Type B pancreatic cell (in vitro differentiated cells): ENCODE results near the gene SDK1. TPM values are rescaled to one million over a fixed set of nuclear protein-coding genes. Genes with fewer than 3 reads are reported as not detected.

Experiments
- DNase-seq: peaks from one replicate; pipeline ENCODE4 v3.0.0; 2021; ENCODE audit warnings: mixed read lengths; ENCODE audit not compliant: unreplicated experiment; ENCODE audit errors: extremely low spot score
- H3K27ac Mint-ChIP-seq: 2 replicates; pipeline ENCODE4 v1.8.0; 2021; ENCODE audit warnings: mild to moderate bottlenecking, mixed read lengths
- H3K27me3 Mint-ChIP-seq: 2 replicates; pipeline ENCODE4 v1.8.0; 2021; ENCODE audit warnings: mixed read lengths
- H3K36me3 Mint-ChIP-seq: 2 replicates; pipeline ENCODE4 v1.8.0; 2021; ENCODE audit warnings: mixed read lengths
- H3K4me1 Mint-ChIP-seq: one replicate; pipeline ENCODE4 v1.8.0; 2021; ENCODE audit warnings: mixed read lengths; ENCODE audit not compliant: unreplicated experiment
- H3K4me3 Mint-ChIP-seq: 2 replicates; pipeline ENCODE4 v1.8.0; 2021; ENCODE audit warnings: mild to moderate bottlenecking, mixed read lengths
- H3K9me3 Mint-ChIP-seq: 2 replicates; pipeline ENCODE4 v1.8.0; 2021; ENCODE audit warnings: mixed read lengths
- total RNA-seq: library from RNA; stranded (reverse); gene quantifications from 2 replicates; pipeline ENCODE4 v1.2.1, GENCODE V29; 2021; ENCODE audit warnings: low replicate concordance
- TF ChIP-seq, protein P1 (sequence below): fragments of 200-600 bp; sonication (generic); conservative IDR thresholded peaks from 2 replicates; pipeline ENCODE4 v1.5.0; 2021; ENCODE audit warnings: antibody characterized with exemption, mild to moderate bottlenecking

SDK1 gene
- total RNA-seq, 1 donor from 2014 or later = 26.1 TPM

DNA sequence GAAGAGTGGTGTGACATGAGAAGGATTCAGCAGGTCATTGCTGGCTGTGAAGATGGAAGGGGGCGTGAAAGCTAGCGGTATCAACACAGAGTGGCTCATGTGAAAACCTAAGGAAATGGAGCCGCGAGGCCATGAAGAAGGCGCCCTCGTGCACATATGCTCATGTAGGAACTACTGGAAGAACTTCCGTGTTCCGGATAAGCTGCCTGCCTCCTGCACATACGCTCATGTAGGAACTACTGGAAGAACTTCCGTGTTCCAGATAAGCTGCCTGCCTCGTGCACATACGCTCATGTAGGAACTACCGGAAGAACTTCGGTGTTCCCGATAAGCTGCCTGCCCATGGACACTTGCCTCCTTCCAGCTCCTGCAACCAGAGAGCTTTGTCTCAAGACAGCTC lies 179.1 kb downstream of the SDK1 start:
- Mint-ChIP-seq H3K4me1 (peaks cover 13% of the 10 kb centered on the region), H3K4me3 (no peak overlapping the region), H3K27ac (no peak overlapping the region), H3K27me3 (no peaks in the 10 kb centered on the region), H3K9me3 (no peaks in the 10 kb centered on the region), H3K36me3 (no peaks in the 10 kb centered on the region)
- DNase-seq = no peak
- TF ChIP-seq, protein P1, sequence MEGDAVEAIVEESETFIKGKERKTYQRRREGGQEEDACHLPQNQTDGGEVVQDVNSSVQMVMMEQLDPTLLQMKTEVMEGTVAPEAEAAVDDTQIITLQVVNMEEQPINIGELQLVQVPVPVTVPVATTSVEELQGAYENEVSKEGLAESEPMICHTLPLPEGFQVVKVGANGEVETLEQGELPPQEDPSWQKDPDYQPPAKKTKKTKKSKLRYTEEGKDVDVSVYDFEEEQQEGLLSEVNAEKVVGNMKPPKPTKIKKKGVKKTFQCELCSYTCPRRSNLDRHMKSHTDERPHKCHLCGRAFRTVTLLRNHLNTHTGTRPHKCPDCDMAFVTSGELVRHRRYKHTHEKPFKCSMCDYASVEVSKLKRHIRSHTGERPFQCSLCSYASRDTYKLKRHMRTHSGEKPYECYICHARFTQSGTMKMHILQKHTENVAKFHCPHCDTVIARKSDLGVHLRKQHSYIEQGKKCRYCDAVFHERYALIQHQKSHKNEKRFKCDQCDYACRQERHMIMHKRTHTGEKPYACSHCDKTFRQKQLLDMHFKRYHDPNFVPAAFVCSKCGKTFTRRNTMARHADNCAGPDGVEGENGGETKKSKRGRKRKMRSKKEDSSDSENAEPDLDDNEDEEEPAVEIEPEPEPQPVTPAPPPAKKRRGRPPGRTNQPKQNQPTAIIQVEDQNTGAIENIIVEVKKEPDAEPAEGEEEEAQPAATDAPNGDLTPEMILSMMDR = no peak

DNA sequence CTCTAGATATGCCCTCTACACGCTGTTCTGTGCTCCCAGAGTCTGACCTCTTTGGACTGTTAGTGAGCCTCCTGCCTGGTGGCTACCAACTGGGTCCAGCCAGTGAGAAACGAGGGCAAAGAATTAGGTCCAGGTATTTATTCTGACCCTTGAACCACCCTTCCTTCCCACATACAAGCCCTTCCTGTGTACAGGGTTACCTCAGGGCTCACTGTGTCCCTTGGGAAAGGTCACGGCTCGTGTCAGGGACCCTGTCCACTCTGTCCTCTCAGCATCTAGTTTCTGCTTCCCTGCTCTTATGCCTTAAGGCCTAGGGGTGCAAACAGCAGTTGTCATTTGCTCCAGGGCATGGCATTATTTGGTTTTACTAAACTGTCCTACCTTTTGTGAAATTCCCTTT lies 180.4 kb downstream of the SDK1 start:
- TF ChIP-seq, protein P1 = no peak
- H3K27ac Mint-ChIP-seq = no peak overlapping the region
- H3K4me3 Mint-ChIP-seq = no peak overlapping the region
- H3K4me1 Mint-ChIP-seq = peaks cover 13% of the 10 kb centered on the region
- no peaks in the 10 kb centered on the region for H3K36me3 Mint-ChIP-seq
- no peaks in the 10 kb centered on the region for H3K9me3 Mint-ChIP-seq
- DNase-seq = no peak
- no peaks in the 10 kb centered on the region for H3K27me3 Mint-ChIP-seq

DNA sequence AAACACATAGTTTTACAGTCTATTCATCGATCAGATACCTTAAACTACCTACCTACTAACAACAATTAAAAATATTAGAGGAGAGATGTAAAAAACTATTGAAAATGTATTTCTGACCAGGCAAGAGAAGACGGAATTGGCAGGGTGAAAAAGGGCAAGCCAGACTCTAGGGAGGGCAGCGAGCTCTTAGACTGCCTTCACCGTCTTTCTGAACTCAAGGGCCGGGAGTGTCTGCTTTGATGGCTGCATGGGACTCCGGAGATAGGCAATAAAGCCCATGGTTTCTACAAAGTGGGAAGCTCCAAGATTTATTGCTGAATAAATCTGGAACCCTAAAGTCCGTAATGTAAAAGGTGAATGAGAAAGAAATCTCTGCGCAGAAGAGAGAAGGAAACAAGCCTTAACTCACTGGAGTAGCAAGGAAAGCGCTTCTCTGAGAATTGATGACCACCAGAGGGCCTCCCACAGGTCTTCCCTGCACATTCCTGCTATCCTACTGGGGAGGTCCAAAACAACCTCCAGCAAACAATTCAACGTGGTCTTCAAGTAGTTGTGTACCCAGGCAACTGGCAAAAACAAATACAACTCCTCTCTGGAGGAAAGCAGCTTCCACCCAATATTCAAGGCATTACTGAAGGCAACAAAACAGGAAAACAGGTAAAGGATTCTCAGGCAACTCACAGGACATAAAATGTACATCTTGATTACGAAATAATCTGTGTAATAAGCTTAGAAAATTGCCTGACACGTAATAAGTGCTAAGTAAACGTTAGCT lies 181.3 kb downstream of the SDK1 start:
- H3K27me3 Mint-ChIP-seq = no peaks in the 10 kb centered on the region
- H3K36me3 Mint-ChIP-seq = no peaks in the 10 kb centered on the region
- TF ChIP-seq, protein P1 = peak; percentile 75
- DNase-seq = no peak
- no peaks in the 10 kb centered on the region for H3K9me3 Mint-ChIP-seq
- H3K4me3 Mint-ChIP-seq = no peak overlapping the region
- peak overlapping the region; percentile 12 for H3K27ac Mint-ChIP-seq
- H3K4me1 Mint-ChIP-seq = peaks cover 13% of the 10 kb centered on the region

DNA sequence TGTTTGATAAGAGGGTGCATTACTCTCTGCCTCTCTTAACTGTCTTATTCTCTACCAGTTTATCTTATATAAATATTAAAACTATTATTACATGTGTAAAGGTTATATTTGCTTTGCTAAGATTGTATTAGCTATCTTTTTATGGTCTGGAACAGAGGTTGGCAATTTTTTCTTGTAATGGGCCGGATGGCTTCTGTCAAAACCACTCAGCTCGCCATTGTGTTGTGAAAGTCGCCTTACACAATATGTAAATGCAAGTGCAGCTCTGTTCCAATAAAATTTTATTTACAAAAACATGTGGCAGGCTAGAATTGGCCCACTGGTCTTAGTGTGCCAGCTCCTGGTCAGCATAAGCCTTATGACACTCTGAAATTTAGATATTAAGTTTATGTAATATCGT lies 185.8 kb downstream of the SDK1 start:
- no peaks in the 10 kb centered on the region for H3K36me3 Mint-ChIP-seq

DNA sequence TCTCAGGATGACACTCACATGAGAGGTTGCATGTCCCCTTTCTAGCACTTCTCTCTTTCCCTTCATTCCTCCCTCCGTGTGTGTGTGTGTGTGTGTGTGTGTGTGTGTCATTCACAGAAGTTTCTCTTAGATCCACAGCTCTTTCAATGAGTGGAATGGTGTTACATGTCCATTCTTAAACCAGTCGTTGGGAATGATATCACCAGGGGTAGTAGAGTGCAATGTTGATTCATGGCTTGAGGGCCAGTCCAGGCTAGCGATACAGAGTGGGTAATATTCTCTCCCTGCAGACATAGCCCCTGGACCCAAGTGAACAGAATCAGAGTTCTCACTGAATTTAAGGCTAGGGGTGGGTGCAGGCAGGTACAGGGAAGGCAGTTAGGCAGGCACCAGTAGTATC lies 187.8 kb downstream of the SDK1 start:
- DNase-seq = no peak
- no peak overlapping the region for H3K4me3 Mint-ChIP-seq
- no peaks in the 10 kb centered on the region for H3K9me3 Mint-ChIP-seq
- no peaks in the 10 kb centered on the region for H3K36me3 Mint-ChIP-seq
- no peaks in the 10 kb centered on the region for H3K27me3 Mint-ChIP-seq
- H3K4me1 Mint-ChIP-seq = peaks cover 7% of the 10 kb centered on the region
- no peak overlapping the region for H3K27ac Mint-ChIP-seq
- TF ChIP-seq, protein P1 = no peak

More for the DNA sequence above, 185.8 kb downstream of the SDK1 start:
- TF ChIP-seq, protein P1 = no peak
- DNase-seq = no peak
- H3K9me3 Mint-ChIP-seq = no peaks in the 10 kb centered on the region
- no peaks in the 10 kb centered on the region for H3K27me3 Mint-ChIP-seq
- H3K4me3 Mint-ChIP-seq = no peak overlapping the region
- H3K27ac Mint-ChIP-seq = no peak overlapping the region
- H3K4me1 Mint-ChIP-seq = peaks cover 7% of the 10 kb centered on the region
